Activated CD8-positive, alpha-beta memory T cell treated with anti-CD3 and anti-CD28 coated beads for 4 hours (primary cell): ENCODE data around the gene POGLUT3.

Experiments used
- DNase-seq, 2 donors: peaks; one replicate each; pipeline ENCODE4 v3.0.0-alpha.2; 2020; ENCODE audit warnings: low read depth in 2 of 2

Gene POGLUT3

GRCh38 chr11:108500169-108500568 lies 2.0 kb upstream of the POGLUT3 start:
- DNase-seq, result no peak

GRCh38 chr11:108498816-108499408 lies 728 bp upstream of the POGLUT3 start:
- DNase-seq, result no peak

DNA sequence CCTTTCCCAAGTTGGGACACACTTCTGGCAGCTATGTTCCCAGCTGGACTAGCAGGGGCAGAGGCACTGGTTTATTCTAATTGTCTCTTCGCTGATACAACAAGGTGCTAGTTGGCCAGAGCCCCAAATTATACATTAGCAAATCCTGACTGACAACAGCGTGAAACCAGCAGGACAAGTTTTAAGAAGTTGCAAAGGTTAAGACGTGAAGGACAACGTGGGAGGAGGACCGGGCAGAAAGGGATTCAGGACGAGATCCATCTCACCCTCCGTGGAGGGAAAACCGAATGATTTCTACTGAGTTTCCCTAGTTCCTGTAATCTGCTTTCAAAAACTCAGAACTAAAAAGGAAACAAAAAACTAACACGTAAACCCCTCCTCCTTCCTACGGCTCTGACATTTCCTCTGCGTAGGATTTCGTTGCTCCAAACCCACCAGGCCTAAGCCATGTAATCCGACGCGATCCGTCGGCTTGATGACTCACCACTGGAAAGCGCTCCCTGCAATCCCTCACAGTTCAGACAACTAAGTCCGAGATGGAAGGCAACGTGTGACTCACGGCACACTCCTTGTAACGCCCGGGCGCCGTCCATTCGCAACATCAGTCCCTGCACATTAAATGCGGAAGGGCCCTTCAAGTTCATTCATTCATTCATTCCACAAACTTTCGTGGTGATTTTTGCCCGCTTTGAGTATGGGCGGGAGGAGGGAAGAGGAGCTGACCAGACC lies 703 bp downstream of the POGLUT3 start:
- peak; percentile 14 to 47 for DNase-seq

DNA sequence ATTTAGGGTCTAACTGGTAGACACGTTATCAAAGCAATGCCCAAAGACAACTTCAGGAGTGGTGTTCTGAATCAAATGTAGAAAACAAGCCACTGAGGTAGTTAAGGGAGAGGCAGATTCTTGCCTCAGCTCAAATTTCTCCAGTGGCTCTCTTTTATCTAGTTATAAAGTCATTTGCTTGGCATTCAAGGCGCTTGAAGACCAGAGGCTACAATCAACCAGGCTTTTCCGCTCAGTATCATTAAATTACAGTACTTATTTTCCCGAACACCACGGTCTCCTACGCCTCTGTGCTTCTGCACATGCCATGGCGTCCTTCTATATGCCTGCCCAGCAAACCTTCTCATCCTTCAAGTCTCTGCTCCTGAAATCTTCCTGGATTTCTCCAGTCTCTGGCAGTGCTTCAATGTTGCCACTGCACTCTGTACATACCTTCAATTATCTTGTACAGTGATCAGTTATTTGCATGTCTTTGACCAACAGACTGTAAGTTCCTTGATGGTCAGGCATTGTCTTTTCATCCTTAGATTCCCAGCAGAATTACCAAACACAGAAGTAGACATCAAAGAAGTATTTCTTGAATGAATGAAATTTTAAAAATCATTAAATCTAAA lies 1.4 kb downstream of the POGLUT3 start:
- no peak for DNase-seq

- no peak for DNase-seq
Observed at GRCh38 chr11:108495326-108495725, 2.9 kb downstream of the POGLUT3 start.

GRCh38 chr11:108494182-108494581 lies 4.0 kb downstream of the POGLUT3 start:
- DNase-seq, result no peak

- no peak for DNase-seq
Observed at GRCh38 chr11:108491936-108492335, 6.2 kb downstream of the POGLUT3 start.

DNA sequence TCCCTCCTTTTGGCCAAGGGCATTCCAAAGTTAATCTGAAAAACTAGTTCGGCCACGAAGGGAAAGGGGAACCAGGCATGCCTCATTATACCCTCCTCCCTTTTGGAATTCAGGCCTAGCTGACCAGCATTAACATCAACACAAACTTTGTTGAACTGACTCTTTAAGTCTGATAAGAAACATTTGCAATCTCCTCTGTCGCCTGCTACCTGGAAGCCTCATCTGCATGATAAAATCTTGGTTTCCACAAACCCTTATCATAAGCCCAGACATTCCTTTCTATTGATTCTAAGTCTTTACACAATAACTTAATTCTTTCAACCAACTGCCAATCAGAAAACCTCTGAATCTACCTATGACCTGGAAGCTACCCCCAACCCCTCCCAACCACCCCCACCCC lies 11.4 kb downstream of the POGLUT3 start:
- no peak for DNase-seq

DNA sequence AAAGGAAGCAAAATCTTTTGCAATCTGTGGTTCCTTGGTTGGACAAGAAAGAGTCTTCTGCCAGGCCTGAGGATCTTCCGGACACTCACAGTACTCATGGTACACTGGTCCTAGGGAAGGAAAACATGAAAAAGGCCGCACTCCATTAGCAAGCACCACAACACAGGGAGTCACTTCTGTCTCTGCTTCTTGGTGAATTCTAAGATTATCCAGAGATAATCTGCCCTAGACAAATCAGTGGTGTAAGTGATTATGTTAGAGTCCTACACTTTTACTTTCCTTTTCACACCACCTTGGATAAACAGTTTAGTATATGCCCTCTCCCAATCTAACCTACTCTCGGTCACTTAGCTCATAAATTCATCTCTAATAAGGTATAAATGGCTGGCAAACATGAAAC lies 11.9 kb downstream of the POGLUT3 start:
- DNase-seq, result no peak

DNA sequence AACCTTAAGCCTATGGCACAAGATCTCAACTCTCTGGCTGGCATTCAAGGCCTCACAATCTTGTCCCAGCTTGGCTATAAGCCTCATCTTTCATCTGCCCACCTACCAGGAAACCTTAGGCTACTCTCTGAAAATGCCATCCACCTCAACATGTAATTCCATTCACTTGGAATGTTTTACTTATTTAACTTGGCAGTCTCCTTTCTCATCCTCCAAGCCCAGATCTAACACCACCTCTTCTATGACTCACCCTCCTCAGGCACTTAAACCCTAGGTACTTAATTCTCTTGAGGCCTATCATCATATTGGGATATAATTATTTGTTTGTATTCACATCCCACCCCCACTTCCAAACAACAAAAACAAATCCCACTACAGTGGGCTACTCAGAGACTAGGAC lies 15.0 kb downstream of the POGLUT3 start:
- DNase-seq, result no peak

DNA sequence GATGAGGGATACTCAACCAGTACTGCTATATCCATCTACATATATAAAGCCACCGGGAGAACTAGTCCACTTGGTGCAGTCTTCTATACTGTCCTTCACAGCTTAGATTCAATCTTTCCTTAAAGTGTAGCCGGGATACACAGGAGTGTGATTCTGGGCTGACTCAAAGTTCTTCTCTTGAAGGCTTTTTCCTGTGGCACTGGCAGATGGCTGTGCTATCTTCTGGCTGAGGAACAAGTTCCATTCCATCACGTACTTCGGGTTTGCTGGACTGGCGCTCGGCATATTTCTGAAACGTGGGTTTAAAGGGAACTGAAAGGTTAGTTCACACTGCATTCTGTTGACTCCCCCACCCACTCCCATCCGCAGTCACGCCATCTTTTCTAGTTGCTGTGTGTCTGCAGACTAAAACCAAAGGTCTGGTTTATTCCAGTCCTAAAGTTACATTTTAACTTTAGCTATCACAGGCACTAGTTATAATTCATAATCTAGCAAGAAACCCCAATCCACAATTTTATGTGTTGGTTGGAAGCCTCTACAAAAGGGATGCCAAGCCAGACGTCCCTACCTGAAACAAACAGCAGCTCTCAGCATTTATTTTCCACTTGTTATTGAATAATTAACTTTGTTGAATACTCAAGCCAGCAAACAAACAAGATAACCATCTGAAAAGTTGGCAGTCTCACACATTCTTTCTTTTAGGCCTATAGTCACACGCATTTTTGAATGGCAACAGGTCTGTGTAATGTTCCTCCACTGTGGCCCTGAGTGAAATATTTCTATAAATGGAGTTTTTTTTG lies 23.3 kb downstream of the POGLUT3 start:
- DNase-seq, result no peak

DNA sequence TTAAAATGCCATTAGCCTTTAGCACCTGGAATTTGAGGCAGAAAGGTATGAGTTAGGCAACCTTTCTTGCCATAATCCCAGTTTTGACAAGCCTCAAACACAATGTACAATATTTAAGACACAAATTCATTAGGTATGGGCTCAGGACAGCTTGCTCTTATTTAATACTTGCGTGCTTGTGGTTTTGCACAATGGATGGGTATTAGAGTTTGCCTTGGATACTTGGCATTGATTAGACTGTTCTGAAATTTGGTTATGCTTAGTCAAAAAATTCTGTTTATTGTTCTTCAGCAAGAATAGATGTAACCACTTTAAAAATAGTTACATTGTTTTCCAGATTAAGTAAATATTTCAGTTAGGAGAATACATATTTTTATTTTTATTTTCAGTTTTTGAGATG lies 25.5 kb downstream of the POGLUT3 start:
- no peak for DNase-seq

GRCh38 chr11:108468478-108468864 lies 29.7 kb downstream of the POGLUT3 start:
- DNase-seq, result no peak

- peak; percentile 87 to 92 for DNase-seq
Observed at GRCh38 chr11:108467091-108467823, 30.9 kb downstream of the POGLUT3 start, which contains the start of gene C11orf65. TSS of gene C11orf65 (minus strand) at chr11:108467529. CDS start at chr11:108461559, 5,970 bp downstream.

DNA sequence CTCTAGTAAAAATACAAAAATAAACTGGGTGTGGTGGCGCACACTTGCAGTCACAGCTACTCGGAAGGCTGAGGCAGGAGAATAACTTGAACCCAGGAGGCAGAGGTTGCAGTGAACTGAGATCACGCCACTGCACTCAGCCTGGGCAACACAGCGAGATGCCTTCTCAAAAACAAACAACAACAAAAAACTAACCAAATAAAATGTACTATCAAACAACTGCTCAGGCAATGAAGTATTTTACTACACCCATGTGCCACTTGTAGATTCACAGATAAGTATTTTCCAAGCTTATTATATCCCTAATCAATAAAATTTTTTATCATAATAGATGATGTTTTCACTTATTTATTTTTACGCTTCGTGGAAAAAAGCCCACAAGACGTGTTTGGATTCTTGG lies 31.8 kb downstream of the POGLUT3 start:
- DNase-seq, result no peak

GRCh38 chr11:108453207-108453835 lies 44.9 kb downstream of the POGLUT3 start:
- no peak for DNase-seq
